DMS79 (cell line): Measurements from ENCODE around the gene FANCL.
"Not testable (repeated sequence)": the region's sequence is repeated elsewhere in the genome, so short reads cannot be mapped to it uniquely, and the experiment has no call there.

Experiments
- DNase-seq: peaks from one replicate; lab custom pipeline; 2025; lab: John Stamatoyannopoulos, UW

Gene FANCL

GRCh38 chr2:58145769-58146168, 95.4 kb downstream of the FANCL start:
- not testable (repeated sequence) for DNase-seq

DNA sequence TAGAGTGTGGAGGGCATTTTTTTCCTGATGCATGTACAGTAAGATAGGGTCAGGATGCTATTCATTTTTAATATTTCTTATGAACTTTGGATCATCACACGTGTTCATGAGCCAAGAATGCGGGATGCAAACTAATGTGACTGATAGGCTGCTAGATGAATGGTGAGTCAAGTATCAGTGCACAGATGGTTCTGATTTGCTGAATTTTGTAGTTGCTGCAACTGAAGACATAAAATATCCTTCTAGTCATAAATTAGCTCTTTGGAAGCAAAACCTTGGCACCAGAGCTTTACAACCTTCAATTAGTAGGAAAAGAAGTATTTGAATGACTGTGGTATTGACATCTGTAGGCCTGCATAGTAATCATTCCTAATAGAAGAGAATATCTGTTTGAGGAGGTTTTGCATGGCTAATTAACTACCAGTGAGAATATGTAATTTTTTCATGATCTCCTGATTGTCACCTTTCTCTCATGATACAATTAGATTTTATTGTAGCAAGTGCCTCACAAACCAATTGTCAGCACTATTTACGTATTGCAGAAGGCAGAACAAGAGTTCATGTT, 100.5 kb downstream of the FANCL start:
- no peak for DNase-seq

DNA sequence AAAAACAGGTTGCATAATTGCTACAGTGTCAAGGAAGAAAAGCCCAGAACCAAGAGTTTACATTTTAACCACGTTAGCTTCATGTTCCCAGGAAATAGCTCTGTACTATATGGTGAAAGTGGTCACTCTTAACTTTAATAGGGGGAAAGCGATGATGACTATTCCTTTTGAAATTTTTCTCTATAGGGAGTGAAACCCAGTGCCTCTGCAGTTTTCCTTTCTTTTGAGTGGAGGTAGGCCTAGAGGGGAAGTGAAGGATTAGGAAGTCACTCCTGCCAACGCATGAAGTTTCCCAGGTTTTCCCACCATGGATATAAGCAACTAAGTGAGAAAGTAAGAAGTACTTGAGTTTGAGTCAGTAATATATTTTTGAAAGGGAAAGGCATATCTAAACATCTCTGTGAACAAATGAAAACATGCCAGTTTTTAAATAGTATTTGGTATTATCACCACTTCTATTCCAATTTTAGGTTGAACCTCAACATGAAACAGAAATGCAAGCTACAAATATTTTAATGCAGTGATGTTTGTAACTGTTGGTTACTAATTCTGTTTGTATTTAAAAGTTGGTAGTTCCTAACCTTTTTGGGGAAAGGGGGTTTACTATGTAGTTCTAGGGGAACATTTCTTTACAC, 102.6 kb downstream of the FANCL start:
- DNase-seq, result no peak

- no peak for DNase-seq
Observed at GRCh38 chr2:58137856-58138255, 103.3 kb downstream of the FANCL start.

DNA sequence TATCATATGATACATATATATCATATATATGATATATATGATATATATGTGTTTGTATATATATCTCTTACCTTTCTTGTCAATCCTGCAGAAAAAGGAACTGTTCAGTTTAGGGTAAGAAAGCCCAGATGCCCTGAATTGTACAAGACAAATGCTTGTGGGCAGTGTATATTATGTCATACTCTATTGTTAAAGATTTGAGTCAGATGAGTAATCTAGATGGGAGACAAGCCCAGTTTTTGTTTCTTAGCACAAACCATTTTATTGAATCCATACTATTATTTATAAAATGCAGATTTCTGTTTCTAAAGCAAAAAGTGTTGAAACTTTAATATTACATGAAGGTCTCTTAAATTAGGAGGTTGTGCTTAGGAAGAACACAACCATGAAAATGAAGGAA, 103.9 kb downstream of the FANCL start:
- DNase-seq, result no peak

GRCh38 chr2:58135861-58136260, 105.3 kb downstream of the FANCL start:
- no peak for DNase-seq

GRCh38 chr2:58133395-58133794, 107.7 kb downstream of the FANCL start:
- DNase-seq, result no peak

DNA sequence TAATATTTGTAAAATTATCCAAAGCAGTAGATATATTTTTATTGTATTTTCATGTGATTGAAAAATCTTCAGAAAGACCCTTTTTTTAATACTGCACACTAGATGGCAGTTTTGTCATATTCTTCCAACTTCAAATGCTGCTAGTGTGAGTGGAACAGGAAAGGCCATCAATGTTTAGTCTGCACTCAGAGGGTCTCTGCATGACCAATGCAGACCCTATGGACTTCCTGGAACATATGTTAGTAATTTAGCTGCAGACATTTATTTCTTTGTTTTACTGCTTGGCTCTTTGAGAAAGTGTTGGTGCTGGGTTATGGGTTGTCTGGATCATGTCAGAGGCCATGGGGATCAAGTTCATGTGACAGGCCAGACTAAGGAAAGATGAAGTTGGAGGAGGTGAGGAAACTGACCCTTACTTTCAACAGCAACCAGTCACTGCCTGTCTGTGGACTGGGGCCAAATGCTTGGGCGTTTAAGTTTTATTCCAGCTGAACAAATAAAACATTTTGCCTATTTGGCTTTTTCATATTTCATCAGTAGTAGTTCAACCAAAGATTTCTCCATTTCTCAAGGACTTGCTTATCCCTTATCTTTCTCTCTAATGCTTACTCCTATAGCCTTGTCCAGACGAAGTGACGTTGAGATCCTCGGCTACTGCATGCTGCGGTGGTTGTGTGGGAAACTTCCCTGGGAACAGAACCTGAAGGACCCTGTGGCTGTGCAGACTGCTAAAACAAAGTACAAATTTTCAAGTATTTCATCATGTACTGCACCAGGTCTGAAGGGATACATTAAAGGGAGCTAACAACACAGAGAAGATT, 109.7 kb downstream of the FANCL start:
- DNase-seq, result no peak

- DNase-seq, result no peak
Observed at GRCh38 chr2:58130238-58130637, 110.9 kb downstream of the FANCL start.

DNA sequence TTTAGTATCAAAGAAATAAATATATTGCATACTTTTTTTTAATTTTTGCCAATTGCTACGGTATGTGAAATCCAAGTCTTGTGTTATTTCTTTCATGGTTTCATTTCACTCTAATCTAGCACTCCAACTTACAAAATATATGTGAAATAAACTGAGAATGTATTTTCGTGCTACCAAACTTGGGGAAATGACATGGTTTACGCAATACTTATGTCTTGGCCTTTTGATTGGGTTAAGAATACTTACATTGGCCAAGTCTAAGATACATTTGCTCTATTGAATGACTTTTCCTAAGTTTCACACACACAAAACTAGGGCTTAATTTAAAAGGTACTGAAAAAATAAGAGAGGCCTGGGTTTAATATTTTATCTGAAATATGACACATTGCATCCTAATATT, 114.0 kb downstream of the FANCL start:
- DNase-seq, result no peak

DNA sequence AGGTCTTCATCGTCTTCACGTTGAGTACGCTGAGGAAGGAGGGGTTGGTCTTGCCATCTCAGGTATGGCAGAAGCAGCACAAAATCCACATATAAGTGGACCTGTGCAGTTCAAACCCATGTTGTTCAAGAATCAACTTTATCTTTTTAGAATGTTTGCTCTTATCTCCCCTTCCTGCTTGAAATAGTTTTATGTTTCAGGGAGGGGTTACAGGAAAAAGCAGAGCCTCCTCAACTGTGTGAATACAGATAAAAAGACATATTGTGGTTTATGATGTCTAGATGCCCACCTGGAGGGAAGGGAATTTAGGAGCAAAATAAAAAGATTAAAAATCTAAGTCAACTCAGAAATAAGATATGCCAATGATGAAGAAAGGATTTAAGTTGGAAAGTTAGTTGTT, 118.6 kb downstream of the FANCL start:
- DNase-seq, result no peak

- DNase-seq, result no peak
Observed at GRCh38 chr2:58122040-58122439, 119.1 kb downstream of the FANCL start.

GRCh38 chr2:58120626-58121229, 120.4 kb downstream of the FANCL start:
- no peak for DNase-seq

DNA sequence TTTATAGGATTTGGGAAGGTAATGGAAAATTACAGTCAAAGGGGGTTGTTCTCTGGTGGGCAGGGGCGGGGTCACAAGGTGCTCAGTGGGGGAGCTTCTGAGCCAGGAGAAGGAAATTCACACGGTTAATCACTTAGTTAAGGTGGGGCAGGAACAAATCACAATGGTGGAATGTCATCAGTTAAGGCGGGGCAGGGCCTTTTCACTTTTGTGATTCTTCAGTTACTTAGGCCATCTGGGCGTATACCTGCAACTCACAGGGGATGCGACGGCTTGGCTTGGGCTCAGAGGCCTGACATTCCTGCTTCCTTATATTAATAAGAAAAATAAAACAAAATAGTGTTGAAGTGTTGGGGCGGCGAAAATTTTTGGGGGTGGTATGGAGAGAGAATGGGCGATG, 127.6 kb downstream of the FANCL start:
- DNase-seq, result not testable (repeated sequence)

GRCh38 chr2:58110765-58111164, 130.4 kb downstream of the FANCL start:
- no peak for DNase-seq

DNA sequence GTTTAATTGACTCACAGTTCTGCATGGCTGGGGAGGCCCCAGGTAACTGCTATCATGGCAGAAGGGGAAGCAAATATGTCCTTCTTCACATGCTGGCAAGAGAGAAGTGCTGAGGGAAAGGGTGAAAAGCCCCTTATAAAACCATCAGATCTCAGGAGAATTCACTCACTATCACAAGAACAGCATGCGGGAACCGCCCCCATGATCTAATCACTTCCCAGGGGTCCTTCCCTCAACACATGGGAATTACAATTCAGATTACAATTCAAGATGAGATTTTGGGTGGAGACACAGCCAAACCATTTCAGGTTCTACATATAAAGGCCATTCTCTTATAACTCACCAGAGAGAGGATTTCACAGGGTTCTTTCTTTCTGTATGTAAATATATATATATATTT, 131.6 kb downstream of the FANCL start:
- DNase-seq, result no peak
